Uterus (tissue), 2 donors: Measurements from ENCODE around the gene TEC.

Experiments
- CTCF ChIP-seq, 4 experiments: fragments of 200-600 bp in 2 of 4; fragments of 450-650 bp in 2 of 4; sonication (generic) in 2 of 4; IDR thresholded peaks; one replicate each; pipeline ENCODE4 v1.5.1; 2016 to 2019; ENCODE audit warnings: antibody characterized with exemption in 4 of 4, mild to moderate bottlenecking in 2 of 4, moderate library complexity in 1 of 4
- POLR2A ChIP-seq, 2 donors: fragments of 450-650 bp; IDR thresholded peaks; one replicate each; pipeline ENCODE4 v1.6.1; 2016; ENCODE audit warnings: antibody characterized with exemption in 2 of 2, mild to moderate bottlenecking in 1 of 2, moderate library complexity in 1 of 2

DNA sequence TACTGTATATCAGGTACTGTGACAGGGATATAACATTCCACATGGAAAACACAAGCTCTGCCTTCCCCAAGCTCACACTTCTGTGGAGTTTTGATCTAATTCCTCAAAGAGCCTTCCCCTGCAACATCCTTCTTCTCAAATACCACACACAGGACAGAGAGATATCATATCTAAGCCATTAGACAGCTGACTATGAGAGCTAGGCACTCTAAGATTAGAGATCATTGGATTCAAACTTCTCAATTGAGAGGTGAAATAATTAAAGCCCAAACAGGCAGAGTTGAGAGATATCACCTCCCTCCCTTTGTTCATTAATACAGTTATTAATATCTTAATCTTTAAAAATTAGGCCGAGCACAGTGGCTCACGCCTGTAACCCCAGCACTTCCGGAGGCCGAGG, 25.0 kb downstream of the TEC start:
- no peak for TF ChIP-seq CTCF (IDR thresholded peaks at IDR 0.05)
- no peak for TF ChIP-seq POLR2A (IDR thresholded peaks at IDR 0.05)
